Retinal pigment epithelial cell (primary cell): ENCODE data around the gene ABCA3.

Experiments used
- DNase-seq: peaks from one replicate; pipeline ENCODE4 v3.0.0-alpha.2; 2010; ENCODE audit warnings: low read depth
- H3K4me3 ChIP-seq: 2 replicates; pipeline ENCODE4 v1.5.1; 2011; ENCODE audit warnings: mild to moderate bottlenecking, low read length, control low read depth, moderate library complexity
- CTCF ChIP-seq: conservative IDR thresholded peaks from 2 replicates; pipeline ENCODE4 v1.5.1; 2011; ENCODE audit warnings: low read depth, low read length, control low read depth, inconsistent platforms

Gene ABCA3

GRCh38 chr16:2308089-2308962 lies 32.2 kb downstream of the ABCA3 start:
- no peak for DNase-seq
- TF ChIP-seq CTCF: no peak
- H3K4me3 ChIP-seq: no peak overlapping the region

GRCh38 chr16:2299915-2300192 lies 40.7 kb downstream of the ABCA3 start:
- no peak overlapping the region for H3K4me3 ChIP-seq
- DNase-seq: no peak
- TF ChIP-seq CTCF: no peak

DNA sequence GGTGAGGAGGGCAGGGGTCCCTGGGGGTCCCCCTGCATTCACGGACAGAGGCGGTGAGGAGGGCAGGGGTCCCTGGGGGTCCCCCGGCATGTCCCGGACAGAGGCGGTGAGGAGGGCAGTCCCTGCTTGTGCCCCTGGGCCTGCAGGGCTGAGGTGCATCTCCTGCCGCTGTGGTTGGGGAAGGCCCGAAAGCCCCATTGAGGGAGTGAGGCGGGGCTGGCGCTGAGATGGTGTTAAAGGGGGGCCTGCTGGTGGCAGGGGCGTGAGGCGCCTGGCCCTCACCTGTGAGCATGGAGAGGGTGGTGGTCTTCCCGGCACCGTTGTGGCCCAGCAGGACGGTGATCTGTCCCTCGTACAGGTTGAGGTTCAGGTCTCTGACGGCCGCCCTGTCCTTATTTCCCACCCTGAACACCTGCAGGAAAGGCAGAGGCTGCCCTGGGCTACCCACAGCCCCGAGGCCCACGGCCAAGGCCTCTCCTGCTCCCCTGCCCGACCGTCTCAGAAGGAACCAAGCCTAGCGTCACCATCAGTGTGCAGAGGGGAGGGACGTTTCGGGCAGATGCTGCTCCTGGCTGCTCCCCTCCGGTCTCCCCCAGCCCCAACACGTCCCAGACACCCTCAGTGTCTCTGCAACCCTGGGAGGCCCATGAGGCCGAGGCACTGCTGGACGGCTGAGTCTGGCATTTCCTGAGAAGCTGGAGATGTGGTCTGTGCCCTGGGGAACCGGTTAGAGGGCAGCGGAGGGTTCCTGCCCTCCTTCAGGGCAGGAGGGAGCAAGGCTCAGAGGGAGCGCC lies 41.2 kb downstream of the ABCA3 start:
- TF ChIP-seq CTCF: no peak
- DNase-seq: no peak

GRCh38 chr16:2298621-2299020 lies 41.9 kb downstream of the ABCA3 start:
- no peak for DNase-seq
- H3K4me3 ChIP-seq: no peak overlapping the region
- TF ChIP-seq CTCF: no peak

More for the DNA sequence above, 41.2 kb downstream of the ABCA3 start:
- H3K4me3 ChIP-seq: no peak overlapping the region

GRCh38 chr16:2297506-2297860 lies 43.0 kb downstream of the ABCA3 start:
- no peak for TF ChIP-seq CTCF
- no peak overlapping the region for H3K4me3 ChIP-seq
- DNase-seq: no peak

DNA sequence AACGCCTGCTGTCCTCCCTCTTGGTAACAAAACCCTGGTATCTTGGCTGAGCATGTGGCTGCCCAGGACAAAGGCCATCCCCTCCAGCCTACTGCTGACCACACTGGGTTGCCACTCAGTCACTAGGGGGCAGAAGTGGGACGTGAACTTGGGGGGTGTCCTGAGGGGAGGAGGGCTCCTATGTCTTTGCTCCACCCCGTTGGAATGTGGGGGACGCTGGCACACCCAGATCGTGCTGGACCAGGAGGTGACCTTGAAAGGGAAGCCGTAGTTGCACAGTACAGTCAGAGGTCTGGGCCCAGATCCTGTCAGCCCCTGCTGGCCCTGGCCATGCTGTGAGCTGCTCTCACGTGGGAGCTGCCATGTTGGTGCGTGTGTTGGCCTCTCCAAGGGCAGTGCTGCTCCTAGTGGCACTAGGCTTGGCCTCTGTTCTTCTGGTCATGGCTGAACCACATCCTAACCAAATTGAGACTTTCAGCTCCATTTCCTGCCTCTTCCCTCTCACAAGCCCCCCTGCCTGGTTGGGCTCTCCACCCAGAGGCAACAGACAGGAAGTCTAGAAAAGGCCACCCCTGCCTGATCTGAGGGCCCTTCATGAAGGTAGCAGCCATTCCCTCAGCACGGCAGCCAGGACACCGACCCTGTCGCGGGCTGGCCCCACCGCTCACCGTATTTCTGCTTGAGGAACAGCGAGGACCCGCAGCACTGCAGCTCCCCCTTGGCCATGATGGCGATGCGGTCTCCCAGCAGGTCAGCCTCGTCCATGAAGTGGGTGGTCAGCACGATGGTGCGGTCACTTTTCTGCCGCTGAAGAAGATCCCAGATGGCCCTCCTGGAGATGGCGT lies 43.6 kb downstream of the ABCA3 start:
- DNase-seq: peak; percentile 0
- no peak overlapping the region for H3K4me3 ChIP-seq
- peak; percentile 64 for TF ChIP-seq CTCF
